ENCODE data around the gene PLAC8L1. TPM values are rescaled to one million over a fixed set of nuclear protein-coding genes. Genes with fewer than 3 reads are reported as not detected.

Gene PLAC8L1
- total RNA-seq, 1 donor from 2014 or later = 2.0 TPM

DNA sequence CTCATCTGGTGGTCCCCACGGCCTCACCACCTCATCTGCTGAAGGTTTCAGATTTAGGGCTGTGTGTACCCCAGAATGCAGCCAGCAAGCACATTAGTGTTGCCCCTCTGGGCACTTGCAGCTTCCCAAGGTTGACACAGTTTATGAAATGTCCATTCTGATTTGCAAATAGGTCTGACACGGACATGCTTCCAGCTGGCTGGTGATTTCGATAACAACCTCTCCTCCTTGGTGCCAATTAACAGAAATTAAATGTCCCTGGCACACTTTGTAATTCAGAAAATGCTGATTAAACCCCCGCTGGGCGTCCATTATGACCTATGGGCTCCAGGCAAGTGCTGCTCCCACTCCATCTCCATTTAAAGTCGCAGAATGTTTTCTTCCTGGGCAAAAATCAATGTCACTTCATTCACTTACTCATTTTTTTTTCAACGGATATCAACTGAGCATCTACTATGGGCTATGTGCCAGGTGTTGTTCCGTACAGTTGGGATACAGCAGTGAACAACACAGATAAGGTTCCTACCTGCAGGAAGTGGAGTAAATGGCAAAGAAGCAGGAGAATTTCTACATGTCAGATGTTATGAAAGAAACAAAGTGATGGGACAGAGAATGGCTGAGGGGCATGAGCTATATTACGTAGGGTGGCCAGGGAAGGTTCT, 32.0 kb downstream of the PLAC8L1 start:
- H3K9me3 Mint-ChIP-seq (ENCODE audit: unreplicated experiment) = peaks cover 2% of the 10 kb centered on the region
- H3K27ac Mint-ChIP-seq (ENCODE audit: unreplicated experiment) = no peak overlapping the region
- H3K4me3 ChIP-seq (ENCODE audit: insufficient read depth, low read depth, low read length) = no peak overlapping the region

DNA sequence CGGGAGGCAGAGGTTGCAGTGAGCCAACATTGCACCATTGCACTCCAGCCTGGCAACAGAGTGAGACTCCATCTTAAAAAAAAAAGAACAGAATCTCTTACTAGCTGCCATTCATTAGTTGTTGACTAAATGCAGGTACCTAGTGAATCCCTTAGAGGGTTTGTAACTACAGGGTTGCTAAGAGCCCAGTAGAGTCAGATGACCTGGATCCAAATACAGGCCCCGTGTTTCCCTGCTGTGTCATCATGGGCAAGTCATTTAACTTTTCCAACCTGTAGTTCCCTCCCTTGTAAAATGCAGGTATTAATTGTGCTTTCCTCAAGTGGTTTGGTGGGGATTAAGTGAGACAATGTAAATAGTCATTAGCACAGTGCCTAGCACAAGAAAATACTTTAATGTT, 32.8 kb downstream of the PLAC8L1 start:
- Mint-ChIP-seq H3K9me3 (ENCODE audit: unreplicated experiment) (peaks cover 2% of the 10 kb centered on the region), H3K36me3 (ENCODE audit: low read depth, unreplicated experiment) (peaks cover 13% of the 10 kb centered on the region), H3K27me3 (ENCODE audit: low read depth, unreplicated experiment) (peaks cover 4% of the 10 kb centered on the region), H3K4me1 (ENCODE audit: low read depth, unreplicated experiment) (peaks cover 4% of the 10 kb centered on the region), H3K4me3 (ENCODE audit: unreplicated experiment) (no peak overlapping the region), H3K27ac (ENCODE audit: unreplicated experiment) (no peak overlapping the region)
- Histone ChIP-seq H2AFZ (ENCODE audit: low read depth, low read length) (no peak overlapping the region), H4K20me1 (ENCODE audit: insufficient read depth, low read length) (no peaks in the 10 kb centered on the region), H3K27ac (ENCODE audit: low read depth, low read length) (no peak overlapping the region), H3K9ac (ENCODE audit: low read length) (no peak overlapping the region), H3K9me3 (ENCODE audit: insufficient read depth, low read depth, low read length) (no peaks in the 10 kb centered on the region), H3K36me3 (ENCODE audit: insufficient read depth, low read length) (no peaks in the 10 kb centered on the region), H3K27me3 (ENCODE audit: insufficient read depth, low read length) (peaks cover 2% of the 10 kb centered on the region), H3K4me2 (ENCODE audit: low read length) (no peak overlapping the region), H3K79me2 (ENCODE audit: insufficient read depth, low read length) (no peaks in the 10 kb centered on the region), H3K4me1 (ENCODE audit: insufficient read depth, low read length) (no peaks in the 10 kb centered on the region), H3K4me3 (ENCODE audit: insufficient read depth, low read depth, low read length) (no peak overlapping the region)
- FAIRE-seq (no peak), DNase-seq (ENCODE audit: low read depth) (no peak)
- TF ChIP-seq EZH2 (IDR thresholded peaks at IDR 0.05; ENCODE audit: insufficient read depth, low read length) (no peak), CTCF (IDR thresholded peaks at IDR 0.05; ENCODE audit: insufficient read depth, low read depth, low read length) (no peak)

More for the DNA sequence above, 32.0 kb downstream of the PLAC8L1 start:
- H4K20me1 ChIP-seq (ENCODE audit: insufficient read depth, low read length) = no peaks in the 10 kb centered on the region
- H3K9ac ChIP-seq (ENCODE audit: low read length) = no peak overlapping the region
- no peak overlapping the region for H2AFZ ChIP-seq (ENCODE audit: low read depth, low read length)
- H3K4me2 ChIP-seq (ENCODE audit: low read length) = no peak overlapping the region
- Mint-ChIP-seq H3K4me3 (ENCODE audit: unreplicated experiment) (no peak overlapping the region), H3K27me3 (ENCODE audit: low read depth, unreplicated experiment) (peaks cover 4% of the 10 kb centered on the region), H3K4me1 (ENCODE audit: low read depth, unreplicated experiment) (peaks cover 4% of the 10 kb centered on the region), H3K36me3 (ENCODE audit: low read depth, unreplicated experiment) (peaks cover 9% of the 10 kb centered on the region)
- H3K4me1 ChIP-seq (ENCODE audit: insufficient read depth, low read length) = no peaks in the 10 kb centered on the region
- DNase-seq (ENCODE audit: low read depth) (no peak), FAIRE-seq (no peak)
- H3K27ac ChIP-seq (ENCODE audit: low read depth, low read length) = no peak overlapping the region
- TF ChIP-seq EZH2 (IDR thresholded peaks at IDR 0.05; ENCODE audit: insufficient read depth, low read length) = no peak
- TF ChIP-seq CTCF (IDR thresholded peaks at IDR 0.05; ENCODE audit: insufficient read depth, low read depth, low read length) = no peak
- H3K36me3 ChIP-seq (ENCODE audit: insufficient read depth, low read length) = no peaks in the 10 kb centered on the region
- peaks cover 2% of the 10 kb centered on the region for H3K27me3 ChIP-seq (ENCODE audit: insufficient read depth, low read length)
- H3K9me3 ChIP-seq (ENCODE audit: insufficient read depth, low read depth, low read length) = no peaks in the 10 kb centered on the region
- H3K79me2 ChIP-seq (ENCODE audit: insufficient read depth, low read length) = no peaks in the 10 kb centered on the region

GRCh38 chr5:146071171-146071570, 34.2 kb downstream of the PLAC8L1 start:
- no peak overlapping the region for H3K4me3 ChIP-seq (ENCODE audit: insufficient read depth, low read depth, low read length)
- H3K79me2 ChIP-seq (ENCODE audit: insufficient read depth, low read length) = no peaks in the 10 kb centered on the region
- H3K4me2 ChIP-seq (ENCODE audit: low read length) = no peak overlapping the region
- peaks cover 2% of the 10 kb centered on the region for H3K9me3 Mint-ChIP-seq (ENCODE audit: unreplicated experiment)
- no peak overlapping the region for H3K9ac ChIP-seq (ENCODE audit: low read length)
- FAIRE-seq = no peak
- no peak overlapping the region for H2AFZ ChIP-seq (ENCODE audit: low read depth, low read length)
- no peak for DNase-seq (ENCODE audit: low read depth)
- peaks cover 4% of the 10 kb centered on the region for H3K4me1 Mint-ChIP-seq (ENCODE audit: low read depth, unreplicated experiment)
- no peaks in the 10 kb centered on the region for H3K9me3 ChIP-seq (ENCODE audit: insufficient read depth, low read depth, low read length)
- no peak overlapping the region for H3K4me3 Mint-ChIP-seq (ENCODE audit: unreplicated experiment)
- peaks cover 17% of the 10 kb centered on the region for H3K36me3 Mint-ChIP-seq (ENCODE audit: low read depth, unreplicated experiment)
- H3K4me1 ChIP-seq (ENCODE audit: insufficient read depth, low read length) = no peaks in the 10 kb centered on the region
- peaks cover 2% of the 10 kb centered on the region for H3K27me3 ChIP-seq (ENCODE audit: insufficient read depth, low read length)
- TF ChIP-seq CTCF (IDR thresholded peaks at IDR 0.05; ENCODE audit: insufficient read depth, low read depth, low read length) = no peak
- TF ChIP-seq EZH2 (IDR thresholded peaks at IDR 0.05; ENCODE audit: insufficient read depth, low read length) = no peak
- peaks cover 4% of the 10 kb centered on the region for H3K27me3 Mint-ChIP-seq (ENCODE audit: low read depth, unreplicated experiment)
- no peaks in the 10 kb centered on the region for H3K36me3 ChIP-seq (ENCODE audit: insufficient read depth, low read length)
- no peak overlapping the region for H3K27ac ChIP-seq (ENCODE audit: low read depth, low read length)
- no peaks in the 10 kb centered on the region for H4K20me1 ChIP-seq (ENCODE audit: insufficient read depth, low read length)
- no peak overlapping the region for H3K27ac Mint-ChIP-seq (ENCODE audit: unreplicated experiment)
